GM12878 (cell line): ENCODE results near the gene MBOAT7. TPM values are rescaled to one million over a fixed set of nuclear protein-coding genes. Genes with fewer than 3 reads are reported as not detected.

ENCODE experiments used
- ATAC-seq: fragments of 200-7000 bp; cut with Tn5 transposase; 3 replicates; pipeline ENCODE4 v1.9.1; 2020; ENCODE audit warnings: mild to moderate bottlenecking, moderate library complexity
- BruUV-seq: library from RNA; stranded (reverse); fragments of 400-500 nt; replicated peaks from 2 replicates; lab custom pipeline; 2021; lab: Mats Ljungman, UMichigan
- CTCF ChIA-PET: fragments of 300-600 bp; sonication (Branson Sonifier 250); formaldehyde crosslinking; extraction: SDS; loops from one replicate; lab custom pipeline; 2021; ENCODE audit warnings: inconsistent platforms; lab: Yijun Ruan, JAX
- POLR2A ChIA-PET: fragments of 350-600 bp; formaldehyde crosslinking; extraction: SDS; loops from one replicate; lab custom pipeline; 2021; ENCODE audit warnings: inconsistent platforms; lab: Charles Lee
- RAD21 ChIA-PET: fragments of 300-600 bp; sonication (Branson Sonifier 250); formaldehyde crosslinking; loops from one replicate; lab custom pipeline; 2023; ENCODE audit warnings: antibody characterized with exemption; ENCODE audit not compliant: unreplicated experiment; lab: Charles Lee
- SMC1A ChIA-PET: fragments of 300-600 bp; sonication (Branson Sonifier 250); formaldehyde crosslinking; loops from one replicate; lab custom pipeline; 2023; ENCODE audit not compliant: unreplicated experiment, uncharacterized antibody; lab: Charles Lee
- DNase-seq: peaks from one replicate; pipeline ENCODE4 v3.0.0-alpha.2; 2011; ENCODE audit warnings: low read depth, low spot score
- FAIRE-seq: peaks from 3 replicates; lab custom pipeline; 2011; peaks lifted over from hg19 to GRCh38; lab: Jason Lieb, UNC
- H2AFZ ChIP-seq: 2 replicates; pipeline ENCODE4 v1.6.0; 2011; ENCODE audit warnings: low read depth, low read length, control low read depth; ENCODE audit not compliant: control insufficient read depth
- H3K27ac ChIP-seq: 2 replicates; pipeline ENCODE4 v1.5.1; 2011; ENCODE audit warnings: control low read depth; ENCODE audit not compliant: control insufficient read depth, insufficient read depth
- H3K27me3 ChIP-seq, 2 experiments: replicated peaks in 1 of 2; 2 replicates each; pipeline versions ENCODE4 v1.6.0 to v1.6.1; 2011; ENCODE audit warnings: low read length in 1 of 2; ENCODE audit not compliant: control insufficient read depth in 2 of 2, insufficient read depth in 2 of 2
- H3K36me3 ChIP-seq, 2 experiments: 2 replicates each; pipeline ENCODE4 v1.5.1; 2011; ENCODE audit warnings: low read length in 1 of 2; ENCODE audit not compliant: control insufficient read depth in 2 of 2, insufficient read depth in 2 of 2
- H3K4me1 ChIP-seq: 2 replicates; pipeline ENCODE4 v1.6.1; 2011; ENCODE audit warnings: mild to moderate bottlenecking, low read length, moderate library complexity, mixed read lengths; ENCODE audit not compliant: control insufficient read depth, insufficient read depth
- H3K4me2 ChIP-seq: 2 replicates; pipeline ENCODE4 v1.6.0; 2011; ENCODE audit warnings: control low read depth; ENCODE audit not compliant: control insufficient read depth, insufficient read depth
- H3K4me3 ChIP-seq: fragments of 200-600 bp; sonication (generic); 2 replicates; pipeline ENCODE4 v1.5.1; 2016
- H3K79me2 ChIP-seq: 2 replicates; pipeline ENCODE4 v1.6.0; 2011; ENCODE audit warnings: low read length; ENCODE audit not compliant: control insufficient read depth, insufficient read depth
- H3K9ac ChIP-seq: 2 replicates; pipeline ENCODE4 v1.8.0; 2011; ENCODE audit warnings: low read length, control low read depth, mixed read lengths; ENCODE audit not compliant: control insufficient read depth, insufficient read depth
- H3K9me3 ChIP-seq: replicated peaks from 3 replicates; pipeline ENCODE4 v1.5.1; 2011; ENCODE audit warnings: mild to moderate bottlenecking, low read length; ENCODE audit not compliant: control insufficient read depth, insufficient read depth
- H4K20me1 ChIP-seq: 2 replicates; pipeline ENCODE4 v1.6.0; 2011; ENCODE audit not compliant: control insufficient read depth, insufficient read depth
- BHLHE40 ChIP-seq, 2 experiments: fragments of 450-650 bp in 1 of 2; IDR thresholded peaks; 2 replicates each; pipeline ENCODE4 v1.6.1; 2011 to 2017; ENCODE audit warnings: low read depth in 2 of 2, borderline replicate concordance in 1 of 2, improper control_type of control experiment in 1 of 2, low read length in 1 of 2, mild to moderate bottlenecking in 1 of 2
- CREB1 ChIP-seq: IDR thresholded peaks from 2 replicates; pipeline ENCODE4 v1.6.1; 2012; ENCODE audit warnings: low read depth, mild to moderate bottlenecking, inconsistent platforms
- EGR1 ChIP-seq, 2 experiments: IDR thresholded peaks; 1 replicate in 1 of 2; 2 replicates in 1 of 2; pipeline ENCODE4 v1.6.1; 2011 to 2012; ENCODE audit warnings: low read depth in 2 of 2, low read length in 2 of 2, borderline replicate concordance in 1 of 2, mild to moderate bottlenecking in 1 of 2, moderate library complexity in 1 of 2
- GATAD2B ChIP-seq: fragments of 450-650 bp; conservative IDR thresholded peaks from 2 replicates; pipeline ENCODE4 v1.6.1; 2017; ENCODE audit warnings: low read depth, mild to moderate bottlenecking, moderate library complexity
- HCFC1 ChIP-seq: fragments of 150-350 bp; IDR thresholded peaks from 2 replicates; pipeline ENCODE4 v1.6.1; 2014; ENCODE audit warnings: low read length
- IKZF1 ChIP-seq: fragments of 450-650 bp; conservative IDR thresholded peaks from 2 replicates; pipeline ENCODE4 v1.6.1; 2017; ENCODE audit warnings: antibody characterized with exemption, mild to moderate bottlenecking
- NFIC ChIP-seq: IDR thresholded peaks from 2 replicates; pipeline ENCODE4 v1.6.1; 2012; ENCODE audit warnings: low read depth, mild to moderate bottlenecking, inconsistent platforms, low read length, moderate library complexity
- TAF1 ChIP-seq: IDR thresholded peaks from 2 replicates; pipeline ENCODE4 v1.6.1; 2011; ENCODE audit warnings: mild to moderate bottlenecking, low read depth, low read length, borderline replicate concordance
- WGBS: methylation state at CpG from one replicate; pipeline ENCODE4 v1.1.6; 2016; ENCODE audit warnings: low lambda C conversion rate; ENCODE audit not compliant: insufficient replicate concordance, insufficient coverage; ENCODE audit errors: missing lambda C conversion rate; 5-methylcytosine and 5-hydroxymethylcytosine counted together
- in situ Hi-C: fragments of 300-500 bp; cut with MboI; formaldehyde crosslinking; loops from 9 replicates; pipeline ENCODE4 v1.14.3; 2018; ENCODE audit warnings: mixed read lengths
- intact Hi-C: fragments of 100-400 bp; cut with micrococcal nuclease; formaldehyde crosslinking; loops from one replicate; pipeline ENCODE4 v1.14.2; 2022; ENCODE audit not compliant: unreplicated experiment
- polyA plus RNA-seq, 11 experiments: library from polyadenylated mRNA; depleted of rRNA in 4 of 11; unstranded in 6 of 11; stranded (reverse) in 5 of 11; fragments of >200 nt; fragmentation: Nextera tagmentation in 4 of 11; fragmentation: Illumina TruSeq in 1 of 11; extraction: Ambion mirVana in 4 of 11; extraction: Trizol in 1 of 11; gene quantifications; 1 replicate in 1 of 11; 2 replicates in 10 of 11; pipeline versions ENCODE4 v1.2.1 to v1.2.3, GENCODE V29; 2011 to 2016; ENCODE audit warnings: inconsistent platforms in 2 of 11, missing spikeins in 2 of 11, low read depth in 1 of 11
- total RNA-seq, 4 experiments: library from RNA; depleted of rRNA in 3 of 4; stranded (reverse); fragments of >200 nt in 3 of 4; fragmentation: Illumina TruSeq in 1 of 4; extraction: Trizol in 1 of 4; gene quantifications; 2 replicates each; pipeline versions ENCODE4 v1.2.1 to v1.2.3, GENCODE V29; 2013 to 2021
- TF ChIP-seq, protein P1 (sequence below): fragments of 150-350 bp; IDR thresholded peaks from 2 replicates; pipeline ENCODE4 v1.6.1; 2014; ENCODE audit warnings: mild to moderate bottlenecking, low read depth, low read length

MBOAT7 gene
- total and polyA plus RNA-seq, 10 of the 15 experiments (the other 5 are each of a cell fraction or from before 2014, with no cell fraction given), result 0.69 to 44.5 (median 21.7) TPM

GRCh38 chr19:54188215-54188871, 1.0 kb downstream of the MBOAT7 start:
- Histone ChIP-seq H3K4me2 (peak overlapping the region; percentile 98), H3K9me3 (no peaks in the 10 kb centered on the region), H2AFZ (no peak overlapping the region; the same call in 1 of the 2 replicates), H3K4me1 (peaks cover 14% of the 10 kb centered on the region), H3K27ac (peak overlapping the region; percentile 99), H3K36me3 (peaks cover 0 to 2% of the 10 kb centered on the region in 2 experiments; a peak in 3 of 4 replicates), H3K79me2 (peaks cover 19% of the 10 kb centered on the region), H3K9ac (peak overlapping the region; percentile 59), H3K27me3 (no peaks in the 10 kb centered on the region), H4K20me1 (no peaks in the 10 kb centered on the region), H3K4me3 (peak overlapping the region; percentile 77)
- POLR2A ChIA-PET, result interaction anchor here (0.9 to 6.1 kb wide), 7 partner anchors 14 to 275 kb away, joined by 5 to 100 read pairs (median 12); partner anchors contain the start of genes CNOT3, LENG1, LENG9 and RPS9
- CTCF ChIA-PET, result interaction anchor here (0.6 to 3.9 kb wide), 12 partner anchors 14 to 203 kb away, joined by 3 to 21 read pairs (median 6); partner anchors contain the start of genes CNOT3 and LENG1
- FAIRE-seq (no peak), DNase-seq (no peak), ATAC-seq (no peak)
- RAD21 ChIA-PET, result interaction anchor here (0.6 to 2.7 kb wide), 5 partner anchors 20 to 1219 kb away, joined by 3 to 23 read pairs (median 4); partner anchors contain the start of genes CNOT3, LENG1 and UBE2S
- TF ChIP-seq IKZF1, result peak; percentile 41; the same call in 1 of the 2 replicates
- TF ChIP-seq NFIC, result no peak
- TF ChIP-seq GATAD2B, result 0 out of 2 replicates have a peak, but pooled peaks have one; percentile 25
- no peak for TF ChIP-seq CREB1
- no peak for TF ChIP-seq BHLHE40 (IDR thresholded peaks at IDR 0.05; ENCODE audit: borderline replicate concordance in 1 of 2, low read depth in 2 of 2, low read length in 1 of 2)
- no peak for TF ChIP-seq HCFC1
- TF ChIP-seq EGR1 (IDR thresholded peaks at IDR 0.05; ENCODE audit: borderline replicate concordance in 1 of 2, low read depth in 2 of 2, low read length in 2 of 2), result no peak
- no peak for TF ChIP-seq TAF1
- TF ChIP-seq, protein P1, sequence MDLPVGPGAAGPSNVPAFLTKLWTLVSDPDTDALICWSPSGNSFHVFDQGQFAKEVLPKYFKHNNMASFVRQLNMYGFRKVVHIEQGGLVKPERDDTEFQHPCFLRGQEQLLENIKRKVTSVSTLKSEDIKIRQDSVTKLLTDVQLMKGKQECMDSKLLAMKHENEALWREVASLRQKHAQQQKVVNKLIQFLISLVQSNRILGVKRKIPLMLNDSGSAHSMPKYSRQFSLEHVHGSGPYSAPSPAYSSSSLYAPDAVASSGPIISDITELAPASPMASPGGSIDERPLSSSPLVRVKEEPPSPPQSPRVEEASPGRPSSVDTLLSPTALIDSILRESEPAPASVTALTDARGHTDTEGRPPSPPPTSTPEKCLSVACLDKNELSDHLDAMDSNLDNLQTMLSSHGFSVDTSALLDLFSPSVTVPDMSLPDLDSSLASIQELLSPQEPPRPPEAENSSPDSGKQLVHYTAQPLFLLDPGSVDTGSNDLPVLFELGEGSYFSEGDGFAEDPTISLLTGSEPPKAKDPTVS, result peak; percentile 96; the same call in 1 of the 2 replicates
- 7% methylated on average over 12 of the region's 12 CpGs for WGBS
- SMC1A ChIA-PET, result interaction anchor here (1.0 to 4.8 kb wide), 4 partner anchors 13 to 44 kb away, joined by 3 to 26 read pairs (median 6); partner anchors contain the start of gene RPS9
- intact Hi-C loops, result no loop called here
- in situ Hi-C loops, result no loop called here
- BruUV-seq, result TSS peak; percentile 69
